NCI-H1436 (cell line): ENCODE results near the gene ME2.
A peak's percentile ranks its signal among the peaks of the same experiment; 100 is the strongest.
"Not testable (repeated sequence)": the region's sequence is repeated elsewhere in the genome, so short reads cannot be mapped to it uniquely, and the experiment has no call there.

Experiments used
- DNase-seq: peaks from one replicate; lab custom pipeline; 2025; lab: John Stamatoyannopoulos, UW

The ME2 gene

DNA sequence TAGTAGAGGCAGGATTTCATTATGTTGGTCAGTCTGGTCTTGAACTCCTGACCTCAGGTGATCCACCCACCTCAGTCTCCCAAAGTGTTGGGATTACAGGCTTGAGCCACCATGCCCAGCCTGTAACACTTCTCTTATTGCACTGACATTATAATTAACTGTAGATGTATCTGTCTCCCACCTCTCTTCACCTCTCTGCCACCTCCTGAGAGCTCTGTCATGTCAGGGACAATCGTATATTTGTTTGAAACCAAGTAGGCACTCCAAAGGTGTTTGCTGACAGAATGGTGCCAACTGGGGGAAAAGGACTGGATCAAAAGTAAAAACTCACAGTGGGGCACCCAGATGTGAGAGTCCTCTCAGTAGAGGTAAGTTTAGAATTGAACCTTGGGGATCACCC lies 17.3 kb upstream of the ME2 start:
- DNase-seq = no peak

GRCh38 chr18:50862401-50862800 lies 16.5 kb upstream of the ME2 start:
- no peak for DNase-seq

DNA sequence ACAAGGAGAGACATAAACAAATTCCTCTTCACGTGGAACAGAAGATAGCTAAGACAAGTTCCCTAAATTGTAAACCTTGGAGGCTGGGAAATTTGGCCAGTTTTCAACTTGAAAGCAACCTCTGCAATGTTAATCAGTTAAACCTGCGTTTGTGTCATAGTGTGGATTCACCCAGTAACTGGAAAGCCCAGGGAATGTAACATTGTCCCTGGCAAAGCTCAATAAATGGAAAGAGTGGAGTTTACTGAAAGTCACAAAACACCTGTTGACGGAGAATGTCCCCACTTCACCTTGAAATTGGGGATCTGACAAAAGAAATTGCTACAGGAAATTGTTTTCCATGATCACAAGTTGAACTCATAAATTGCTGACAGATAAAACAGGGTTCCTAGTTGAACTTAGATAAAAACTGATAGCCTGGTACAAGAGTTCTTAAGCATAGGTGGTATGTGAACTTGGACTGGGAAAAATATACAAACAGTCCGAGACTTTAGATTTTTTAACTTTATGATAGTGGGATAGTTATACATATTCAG lies 15.0 kb upstream of the ME2 start:
- DNase-seq = no peak

GRCh38 chr18:50866765-50867164 lies 12.2 kb upstream of the ME2 start:
- no peak for DNase-seq

DNA sequence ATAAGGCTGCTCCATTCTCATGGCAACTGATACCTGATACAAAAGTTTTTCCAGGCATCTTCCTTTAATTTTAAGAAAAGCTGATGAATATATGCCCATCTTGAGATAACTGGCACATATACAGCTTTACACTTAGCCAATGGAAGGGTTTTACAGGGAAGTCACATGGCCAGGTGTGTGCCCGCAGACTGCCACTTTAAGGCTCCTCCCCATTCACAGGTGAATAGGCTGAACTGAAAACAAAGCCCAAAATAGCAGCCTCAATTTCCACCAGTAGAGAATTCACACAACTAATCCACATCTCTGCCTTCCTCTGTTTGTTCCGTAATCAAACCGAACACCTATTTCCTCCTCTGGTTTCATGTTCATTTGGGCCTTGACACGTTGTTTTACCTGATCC lies 9.8 kb upstream of the ME2 start:
- no peak for DNase-seq

GRCh38 chr18:50870138-50870845 lies 8.6 kb upstream of the ME2 start:
- no peak for DNase-seq

DNA sequence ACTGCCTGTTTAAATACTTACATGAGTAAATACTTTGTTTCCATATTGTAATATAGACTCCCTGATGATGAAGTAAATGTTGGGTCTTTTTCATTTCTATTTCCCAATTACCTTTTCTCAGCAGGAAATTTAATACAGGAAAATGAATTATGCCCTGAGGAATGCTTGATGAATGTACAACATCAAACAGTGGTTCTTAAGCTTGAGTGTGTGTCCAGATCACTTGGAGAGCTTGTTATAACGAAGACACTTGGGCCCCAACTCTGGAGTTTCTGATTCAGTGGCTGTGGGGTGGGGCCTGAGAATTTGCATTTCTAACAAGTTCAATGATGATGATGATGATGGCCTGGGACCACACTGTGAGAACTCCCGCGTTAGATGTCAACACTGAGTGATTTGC lies 7.1 kb upstream of the ME2 start:
- no peak for DNase-seq

- DNase-seq = no peak
Measured at GRCh38 chr18:50875966-50876536, 2.9 kb upstream of the ME2 start.

DNA sequence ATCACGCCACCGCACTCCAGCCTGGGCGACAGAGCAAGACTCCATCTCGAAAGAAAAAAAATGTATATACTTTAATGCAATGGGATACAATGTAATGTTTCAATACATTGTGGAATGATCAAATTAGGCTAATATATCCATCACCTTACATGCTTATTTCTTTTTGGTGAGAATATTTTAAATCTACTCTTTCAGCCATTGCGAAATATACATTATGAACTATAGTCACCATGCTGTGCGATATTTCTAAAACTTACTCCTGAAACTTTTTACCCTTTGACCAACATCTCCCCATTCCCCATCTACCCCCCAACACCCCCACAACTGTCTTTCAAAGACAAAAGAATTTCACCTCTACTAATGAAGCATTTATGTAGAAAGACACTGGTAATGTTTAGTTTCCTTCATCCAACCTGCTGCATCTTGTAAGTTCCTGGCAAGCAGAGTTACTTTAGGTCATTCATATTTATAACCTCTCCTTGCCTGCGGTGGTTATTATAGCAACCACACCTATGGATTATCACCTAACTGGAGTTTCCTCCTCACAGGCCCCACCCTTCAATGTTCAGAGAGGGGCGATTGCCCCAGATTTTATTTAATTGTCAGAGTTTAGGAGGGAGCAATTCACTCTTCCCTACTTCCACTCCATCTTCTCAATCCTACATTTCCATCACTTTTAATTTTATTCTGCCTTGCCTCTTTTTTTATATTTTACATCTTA lies 1.2 kb upstream of the ME2 start:
- DNase-seq = no peak

DNA sequence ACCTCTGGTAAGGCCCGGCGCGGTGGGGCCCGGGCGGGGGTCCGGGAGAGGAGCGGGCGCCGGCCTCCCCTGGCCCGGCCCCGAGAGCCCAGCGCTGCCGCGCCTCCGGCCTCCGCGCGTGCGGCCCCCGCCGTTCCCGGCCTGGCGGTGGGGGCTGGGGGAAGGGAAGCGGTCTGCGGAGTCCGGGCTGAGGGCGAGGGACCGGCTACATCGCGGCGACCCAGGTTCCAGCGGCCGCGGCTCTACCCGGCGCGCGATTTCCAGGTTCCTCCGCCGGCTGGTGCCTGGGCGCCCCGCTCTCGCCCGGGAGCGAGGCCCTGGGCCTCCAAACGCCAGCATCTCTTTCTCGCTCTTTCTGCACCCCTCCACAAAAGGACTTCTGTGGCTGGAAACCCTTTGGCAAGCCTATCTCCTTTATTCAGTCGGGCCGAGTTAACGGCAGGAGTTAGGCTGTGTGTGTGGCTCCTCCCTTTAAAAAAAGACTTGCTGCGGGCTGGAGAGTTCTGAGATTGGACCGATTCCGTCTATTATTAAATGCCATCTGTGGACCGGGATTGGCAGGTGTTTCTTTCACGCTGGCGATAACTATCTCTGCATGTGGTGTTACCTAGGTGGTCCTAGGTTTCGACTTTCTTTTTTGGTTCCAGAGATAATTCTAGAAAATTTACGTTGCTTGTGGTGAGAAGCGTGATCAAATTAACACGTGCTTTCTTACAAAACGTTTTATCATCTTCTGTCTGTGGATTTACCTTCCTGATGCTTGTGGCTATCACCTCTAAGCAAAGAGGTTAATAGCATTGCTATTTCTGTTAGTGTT lies 592 bp downstream of the ME2 start:
- peak; percentile 28 for DNase-seq

DNA sequence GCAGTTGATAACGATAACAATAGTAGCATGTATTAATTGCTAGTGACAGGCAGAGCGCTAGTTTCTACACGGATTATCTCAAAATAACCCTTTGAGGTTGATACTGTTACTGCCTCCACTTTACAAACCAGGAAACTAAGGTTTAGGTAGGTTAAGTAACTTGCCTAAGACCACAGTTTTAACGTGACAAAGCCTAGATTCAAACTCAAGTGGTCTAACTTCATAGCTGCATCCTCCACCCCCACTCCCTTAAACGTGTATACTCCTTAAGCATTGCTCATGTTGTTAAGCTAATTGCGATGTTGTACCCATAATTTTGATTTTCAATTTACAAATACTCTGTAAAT lies 1.2 kb downstream of the ME2 start:
- no peak for DNase-seq

- DNase-seq = not testable (repeated sequence)
Measured at GRCh38 chr18:50880944-50881343, 2.0 kb downstream of the ME2 start.

DNA sequence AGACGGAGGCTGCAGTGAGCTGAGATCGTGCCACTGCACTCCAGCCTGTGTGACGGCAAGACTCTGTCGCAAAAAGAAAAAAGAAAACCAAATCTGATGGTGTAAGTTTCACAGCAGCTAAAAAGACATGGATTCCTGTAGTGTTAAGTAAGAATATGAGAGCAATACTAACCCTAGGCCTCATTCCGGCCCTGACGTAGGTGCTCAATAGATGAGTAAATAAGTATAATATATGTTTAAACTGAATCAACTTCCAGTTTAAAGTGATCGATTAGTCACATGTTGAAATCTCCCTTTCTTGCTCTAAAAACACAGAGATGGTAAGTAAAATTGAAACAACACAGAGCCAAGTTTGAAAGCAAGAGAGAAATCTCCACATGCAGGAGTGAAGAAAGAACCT lies 8.0 kb downstream of the ME2 start:
- DNase-seq = no peak

GRCh38 chr18:50895350-50896045 lies 16.6 kb downstream of the ME2 start:
- peak; percentile 11 for DNase-seq

- DNase-seq = no peak
Measured at GRCh38 chr18:50896093-50896492, 17.2 kb downstream of the ME2 start.

DNA sequence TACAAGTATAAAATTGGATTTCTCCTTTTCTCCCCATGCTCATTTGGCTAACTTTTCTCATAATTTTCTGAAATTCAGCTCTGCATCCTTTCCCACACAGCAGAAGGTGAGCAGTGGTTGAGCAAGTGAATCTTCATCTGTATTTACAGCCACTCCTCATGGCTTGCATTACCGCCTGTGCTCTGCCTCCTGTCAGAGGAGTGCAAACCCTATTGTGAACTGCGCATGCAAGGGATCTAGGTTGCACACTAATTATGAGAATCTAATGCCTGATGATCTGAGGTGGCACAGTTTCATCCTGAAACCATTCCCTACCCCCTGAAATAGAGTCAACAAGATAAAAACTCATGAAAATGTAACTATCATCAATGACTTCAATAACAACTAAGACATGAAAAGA lies 20.0 kb downstream of the ME2 start:
- DNase-seq = no peak

- DNase-seq = no peak
Measured at GRCh38 chr18:50902797-50903196, 23.9 kb downstream of the ME2 start.

DNA sequence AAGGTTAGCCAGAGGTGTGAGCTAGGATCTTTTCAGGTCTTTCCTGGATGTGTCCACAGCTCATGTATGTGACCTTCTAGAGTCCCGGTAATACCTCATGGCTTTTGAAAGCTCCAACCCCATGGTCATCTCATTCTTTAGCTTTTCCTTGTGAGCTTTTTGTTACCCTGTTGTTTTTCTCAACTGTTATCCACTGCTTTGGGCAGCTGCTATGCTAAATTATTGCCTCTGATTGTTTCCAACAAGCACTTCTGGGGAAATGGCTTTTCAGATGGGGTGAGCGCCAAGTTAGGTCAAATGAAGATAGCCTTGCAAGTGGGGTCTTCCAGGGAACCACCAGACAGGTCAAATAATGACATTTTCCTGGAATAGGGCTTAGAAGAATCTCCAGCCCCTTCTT lies 27.9 kb downstream of the ME2 start:
- no peak for DNase-seq

GRCh38 chr18:50909261-50909660 lies 30.3 kb downstream of the ME2 start:
- no peak for DNase-seq

DNA sequence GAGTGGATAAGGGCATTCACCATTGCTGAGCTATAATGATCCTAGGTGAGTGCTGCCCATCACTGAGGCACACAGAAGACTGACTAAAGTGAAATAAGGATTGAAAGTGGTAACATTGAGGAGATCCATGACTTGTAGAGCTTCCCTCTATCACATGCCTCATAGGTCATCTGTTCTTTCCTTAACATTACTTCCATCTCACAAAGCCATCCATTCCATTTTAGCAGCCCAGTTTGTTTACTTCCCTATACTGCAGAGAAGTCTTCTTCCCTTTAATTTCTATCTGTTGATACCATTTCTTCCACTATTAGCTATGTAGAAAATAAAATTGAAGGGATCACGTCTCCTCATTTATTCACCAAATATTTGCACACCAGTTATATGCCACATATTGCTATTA lies 32.1 kb downstream of the ME2 start:
- DNase-seq = no peak

DNA sequence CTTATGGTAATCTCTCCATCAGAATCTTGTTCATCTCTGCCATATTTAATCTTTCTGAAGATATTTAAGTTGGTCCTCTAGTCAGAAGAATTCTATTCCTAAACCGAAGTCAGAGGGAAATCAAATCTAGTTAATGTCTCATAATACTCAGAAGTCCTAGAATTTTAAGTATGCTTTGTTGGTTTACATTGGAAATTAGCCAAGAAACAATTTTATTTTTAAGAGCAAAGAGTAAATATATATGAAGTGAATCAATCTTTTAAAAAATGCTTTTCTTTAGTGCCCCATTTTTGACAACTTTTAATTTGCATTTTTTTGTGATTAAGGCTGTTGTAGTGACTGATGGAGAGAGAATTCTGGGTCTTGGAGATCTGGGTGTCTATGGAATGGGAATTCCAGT lies 38.1 kb downstream of the ME2 start:
- DNase-seq = no peak

GRCh38 chr18:50918153-50918552 lies 39.2 kb downstream of the ME2 start:
- no peak for DNase-seq
